Measurements from ENCODE around the gene ACTN1. TPM values are rescaled to one million over a fixed set of nuclear protein-coding genes. Genes with fewer than 3 reads are reported as not detected.
"Not testable (repeated sequence)": the region's sequence is repeated elsewhere in the genome, so short reads cannot be mapped to it uniquely, and the experiment has no call there.

Gene ACTN1
- 100 to 1,000 TPM; 333 to 341 TPM for total RNA-seq
- 100 to 1,000 TPM; 144 to 436 (median 267) TPM for polyA plus RNA-seq
- 249 to 427 (median 314) reads per million in 6 experiments for total RNA-seq

DNA sequence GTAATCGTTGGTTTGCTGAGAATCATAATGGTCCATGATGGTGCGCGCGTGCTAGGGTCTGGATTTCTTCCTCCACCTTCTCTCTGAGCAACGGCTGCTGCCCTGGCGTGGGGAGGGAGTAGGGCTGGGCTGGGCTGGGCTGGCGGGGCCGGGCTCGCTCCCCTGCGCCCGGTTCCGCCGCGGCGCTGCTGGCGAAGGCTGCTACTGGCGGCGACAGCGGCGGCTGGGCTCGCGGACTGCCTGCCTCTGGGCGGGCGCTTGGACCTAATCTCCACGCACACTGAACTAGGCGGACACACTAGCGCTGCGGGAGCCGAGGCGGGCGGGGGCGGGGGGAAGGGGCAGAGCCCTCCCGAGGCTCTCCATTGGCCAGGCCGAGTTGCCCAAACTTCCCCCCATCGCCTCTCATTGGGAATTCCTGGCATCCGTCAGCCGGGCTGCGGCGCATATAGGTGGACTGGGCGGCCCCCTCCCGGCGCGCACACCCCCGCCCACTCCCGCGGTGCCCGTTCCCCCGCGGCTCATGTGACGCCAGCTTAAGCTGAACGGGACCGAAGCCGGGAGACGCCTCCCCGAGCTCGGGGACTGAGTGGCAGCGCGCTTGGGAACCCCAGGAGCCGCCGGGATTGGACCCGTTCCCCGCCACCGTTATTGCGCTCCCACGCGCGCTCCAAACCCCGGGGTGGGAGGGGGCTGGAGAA is at the start of gene ACTN1:
ACTN1 (minus strand) TSS at position 282 of the 701 bp plus-strand sequence; CDS start at position 36, 246 bp downstream.
- H3K36me3 Mint-ChIP-seq = peaks cover 8 to 20% (median 9%) of the 10 kb centered on the region in 3 donors

DNA sequence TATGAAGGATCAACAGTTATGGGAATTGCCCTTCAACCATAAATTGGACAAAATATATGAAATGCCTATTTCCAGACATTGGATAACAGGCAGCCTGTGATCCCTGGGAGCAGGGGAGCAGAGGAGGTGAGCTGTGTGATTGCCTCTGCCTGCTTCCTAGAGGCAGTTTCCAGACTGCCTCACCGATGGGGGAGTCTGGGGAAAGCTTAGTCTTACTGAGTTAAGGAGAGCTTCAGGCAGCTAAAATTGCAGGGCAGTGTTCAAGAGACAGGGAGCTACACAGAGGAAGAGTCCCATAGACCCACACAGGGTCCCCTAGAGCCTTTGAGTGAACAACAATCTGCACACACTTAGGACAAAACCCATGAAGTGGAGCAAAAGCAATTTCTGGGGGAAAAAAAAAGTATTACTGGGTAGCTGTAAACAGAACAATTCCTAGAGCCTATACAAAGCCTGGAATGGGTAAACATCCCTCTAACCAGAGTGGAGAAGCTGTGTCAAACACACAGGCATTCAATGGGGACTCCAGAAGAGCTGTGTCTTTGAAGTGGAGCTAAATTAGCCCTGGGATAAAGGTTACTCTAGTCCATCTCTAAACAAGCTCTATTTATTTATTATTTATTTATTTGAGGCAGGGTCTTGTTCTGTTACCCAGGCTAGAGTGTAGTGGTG is 48.3 kb upstream of the ACTN1 start:
- DNase-seq = no peak
- H3K36me3 Mint-ChIP-seq = no peaks in the 10 kb centered on the region
- H3K4me1 Mint-ChIP-seq = peaks cover 0 to 3% (median 0%) of the 10 kb centered on the region in 4 donors
- peak overlapping the region in 1 of 10 donors; percentile 24 for H3K27ac Mint-ChIP-seq
- H3K27me3 Mint-ChIP-seq = peaks cover 0 to 3% (median 0%) of the 10 kb centered on the region in 5 donors
- no peak overlapping the region for H3K4me3 Mint-ChIP-seq
- H3K9me3 Mint-ChIP-seq = no peaks in the 10 kb centered on the region
- no peak for ATAC-seq
- POLR2A ChIA-PET = interaction anchor here (0.6 to 0.8 kb wide), 2 partner anchors 40 to 42 kb away, joined by 3 to 4 read pairs; no protein-coding TSS in a partner anchor

More for the DNA sequence above, at the start of gene ACTN1:
- Mint-ChIP-seq H3K4me3 (peak within 1 kb of the TSS; percentile 92 to 99 (median 96)), H3K4me1 (peaks cover 38 to 60% (median 52%) of the 10 kb centered on the region in 4 donors), H3K9me3 (no peaks in the 10 kb centered on the region), H3K27me3 (no peaks in the 10 kb centered on the region), H3K27ac (peak within 1 kb of the TSS; percentile 92 to 100 (median 100))
- ATAC-seq (peak; percentile 48 to 53), DNase-seq (peak; percentile 32 to 86 (median 74))
- POLR2A ChIA-PET = interaction anchor here (0.8 to 11.1 kb wide), 9 partner anchors 10 to 184 kb away, joined by 3 to 446 read pairs (median 8); no protein-coding TSS in a partner anchor

- DNase-seq (no peak), ATAC-seq (no peak)
- Mint-ChIP-seq H3K4me3 (no peak overlapping the region), H3K9me3 (no peaks in the 10 kb centered on the region), H3K27me3 (peaks cover 0 to 3% (median 0%) of the 10 kb centered on the region in 5 donors), H3K4me1 (peaks cover 0 to 5% (median 0%) of the 10 kb centered on the region in 4 donors), H3K27ac (peak overlapping the region in 2 of 10 donors; percentile 53 to 85), H3K36me3 (no peaks in the 10 kb centered on the region)
- POLR2A ChIA-PET = no interaction called here
Observed at GRCh38 chr14:69023035-69023434, 43.9 kb upstream of the ACTN1 start.

DNA sequence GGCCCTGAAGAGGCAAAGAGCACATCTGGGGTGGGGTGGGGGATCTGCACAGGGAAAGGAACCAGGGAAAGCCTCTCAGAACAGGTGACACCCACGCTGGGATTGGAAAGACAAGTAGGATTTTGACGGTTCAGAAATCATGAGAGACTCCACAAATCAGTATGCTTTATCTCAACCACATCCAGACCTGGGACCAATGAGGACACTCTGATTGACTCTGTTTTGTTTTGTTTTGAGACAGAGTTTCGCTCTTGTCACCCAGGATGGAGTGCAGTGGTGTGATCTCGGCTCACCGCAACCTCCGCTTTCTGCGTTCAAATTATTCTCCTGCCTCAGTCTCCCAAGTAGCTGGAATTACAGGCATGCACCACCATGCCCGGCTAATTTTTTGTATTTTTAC is 43.0 kb upstream of the ACTN1 start:
- peak overlapping the region in 1 of 10 donors; percentile 71 for H3K27ac Mint-ChIP-seq
- H3K36me3 Mint-ChIP-seq, H3K4me1 Mint-ChIP-seq, H3K27me3 Mint-ChIP-seq, ATAC-seq, H3K9me3 Mint-ChIP-seq, POLR2A ChIA-PET, DNase-seq, H3K4me3 Mint-ChIP-seq: not testable (repeated sequence)

- Mint-ChIP-seq H3K4me1 (peaks cover 2 to 6% (median 3%) of the 10 kb centered on the region in 4 donors), H3K36me3 (no peaks in the 10 kb centered on the region), H3K27me3 (no peaks in the 10 kb centered on the region), H3K27ac (no peak overlapping the region), H3K9me3 (no peaks in the 10 kb centered on the region), H3K4me3 (no peak overlapping the region)
- ATAC-seq (peak in 1 of 2 donors; percentile 29), DNase-seq (no peak)
- POLR2A ChIA-PET = no interaction called here
Observed at GRCh38 chr14:69017706-69018105, 38.6 kb upstream of the ACTN1 start.

DNA sequence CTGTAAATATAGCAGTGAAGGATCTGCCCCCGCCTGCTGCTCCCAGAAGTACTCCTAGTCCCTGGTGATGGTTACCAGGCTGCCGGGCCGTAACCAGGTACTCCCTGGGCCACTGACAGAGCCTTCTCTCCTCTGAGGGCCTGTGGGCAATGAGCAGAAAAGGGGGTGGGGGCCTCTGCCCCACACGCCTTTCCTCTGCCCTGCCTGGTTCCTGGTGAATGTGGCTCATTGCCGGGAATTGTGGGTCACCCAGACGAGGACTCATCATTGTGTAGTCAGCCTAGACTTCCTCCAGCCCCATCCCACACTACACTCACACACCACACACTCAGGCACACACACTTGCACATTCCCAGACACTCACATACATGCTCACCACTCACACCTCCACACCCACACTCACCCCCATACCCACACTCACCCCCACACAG is 35.7 kb upstream of the ACTN1 start:
- ATAC-seq (no peak), DNase-seq (no peak)
- Mint-ChIP-seq H3K36me3 (no peaks in the 10 kb centered on the region), H3K27me3 (no peaks in the 10 kb centered on the region), H3K9me3 (no peaks in the 10 kb centered on the region), H3K27ac (peak overlapping the region in 1 of 10 donors; percentile 29), H3K4me1 (peaks cover 5 to 13% (median 9%) of the 10 kb centered on the region in 4 donors), H3K4me3 (no peak overlapping the region)
- POLR2A ChIA-PET = interaction anchor here (1.3 kb wide), 1 partner anchor 15 kb away, joined by 3 read pairs; no protein-coding TSS in a partner anchor

GRCh38 chr14:69013943-69014782 is 35.1 kb upstream of the ACTN1 start:
- Mint-ChIP-seq H3K36me3 (no peaks in the 10 kb centered on the region), H3K27ac (peak overlapping the region in 1 of 10 donors; percentile 15), H3K9me3 (no peaks in the 10 kb centered on the region), H3K4me3 (no peak overlapping the region), H3K27me3 (no peaks in the 10 kb centered on the region), H3K4me1 (peaks cover 5 to 13% (median 9%) of the 10 kb centered on the region in 4 donors)
- no peak for ATAC-seq
- POLR2A ChIA-PET = interaction anchor here (1.3 kb wide), 1 partner anchor 14 kb away, joined by 3 read pairs; no protein-coding TSS in a partner anchor
- DNase-seq = no peak

- peaks cover 4 to 13% (median 9%) of the 10 kb centered on the region in 4 donors for H3K4me1 Mint-ChIP-seq
- DNase-seq (no peak), ATAC-seq (no peak)
- H3K27me3 Mint-ChIP-seq = no peaks in the 10 kb centered on the region
- H3K4me3 Mint-ChIP-seq = no peak overlapping the region
- no peaks in the 10 kb centered on the region for H3K9me3 Mint-ChIP-seq
- peak overlapping the region in 1 of 10 donors; percentile 5 for H3K27ac Mint-ChIP-seq
- POLR2A ChIA-PET = interaction anchor here (0.8 kb wide), 1 partner anchor 32 kb away, joined by 4 read pairs; no protein-coding TSS in a partner anchor
- no peaks in the 10 kb centered on the region for H3K36me3 Mint-ChIP-seq
Observed at GRCh38 chr14:69012256-69012953, 33.3 kb upstream of the ACTN1 start.

DNA sequence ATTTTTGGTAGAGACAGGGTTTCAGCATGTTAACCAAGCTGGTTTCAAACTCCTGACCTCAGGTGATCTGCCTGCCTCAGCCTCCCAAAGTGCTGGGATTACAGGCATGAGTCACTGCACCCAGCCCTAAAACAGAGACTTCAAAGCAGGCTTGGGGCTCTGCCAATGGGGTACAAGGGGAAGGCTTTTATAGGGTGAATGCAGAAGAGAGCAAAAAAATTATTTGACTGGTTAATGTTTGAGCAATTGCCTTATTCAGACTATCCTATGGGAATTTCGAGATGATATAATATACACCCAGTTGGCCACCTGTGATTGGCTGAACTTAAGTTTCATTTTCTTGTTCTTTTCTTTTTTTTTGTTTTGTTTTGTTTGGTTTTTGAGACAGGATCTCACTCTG is 31.5 kb upstream of the ACTN1 start:
- peak; percentile 49 to 89 for ATAC-seq
- H3K27ac Mint-ChIP-seq = peak overlapping the region in 5 of 10 donors; percentile 37 to 70 (median 49)
- no peaks in the 10 kb centered on the region for H3K27me3 Mint-ChIP-seq

DNA sequence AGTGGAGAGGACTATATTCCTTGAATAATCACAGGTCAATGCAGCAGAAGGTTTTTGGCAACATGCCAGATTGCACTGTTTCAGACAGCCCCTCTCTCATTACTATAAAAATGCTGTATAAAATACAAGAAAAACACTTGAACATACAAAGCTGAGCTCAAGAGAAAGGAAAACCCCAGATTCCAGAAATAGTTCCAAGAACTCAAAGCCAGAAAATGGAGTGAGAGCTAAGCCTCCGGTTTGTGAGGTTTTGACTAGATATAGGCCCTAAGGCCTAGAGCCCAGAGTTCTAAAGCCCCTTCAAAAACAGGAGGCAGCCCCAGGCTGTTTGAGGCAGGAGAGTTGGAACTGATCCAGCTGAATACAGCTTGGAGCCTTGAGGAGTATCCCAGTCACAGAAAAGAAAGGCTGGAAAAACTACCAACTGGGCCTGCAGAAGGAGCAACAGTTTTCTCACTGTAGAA is 29.4 kb upstream of the ACTN1 start:
- Mint-ChIP-seq H3K36me3 (no peaks in the 10 kb centered on the region), H3K4me1 (peaks cover 6 to 15% (median 13%) of the 10 kb centered on the region in 4 donors), H3K27me3 (peaks cover 0 to 8% (median 0%) of the 10 kb centered on the region in 5 donors), H3K27ac (no peak overlapping the region), H3K9me3 (no peaks in the 10 kb centered on the region), H3K4me3 (no peak overlapping the region)
- ATAC-seq (no peak), DNase-seq (no peak)
- POLR2A ChIA-PET = no interaction called here

More for the DNA sequence above, 31.5 kb upstream of the ACTN1 start:
- POLR2A ChIA-PET = no interaction called here
- peaks cover 6 to 13% (median 8%) of the 10 kb centered on the region in 4 donors for H3K4me1 Mint-ChIP-seq
- peak overlapping the region in 1 of 10 donors; percentile 6 for H3K4me3 Mint-ChIP-seq
- no peaks in the 10 kb centered on the region for H3K9me3 Mint-ChIP-seq
- no peak for DNase-seq
- H3K36me3 Mint-ChIP-seq = no peaks in the 10 kb centered on the region

- peaks cover 9 to 23% (median 16%) of the 10 kb centered on the region in 4 donors for H3K4me1 Mint-ChIP-seq
- no peak overlapping the region for H3K4me3 Mint-ChIP-seq
- ATAC-seq (no peak), DNase-seq (no peak)
- peaks cover 0 to 10% (median 3%) of the 10 kb centered on the region in 5 donors for H3K27me3 Mint-ChIP-seq
- no peaks in the 10 kb centered on the region for H3K36me3 Mint-ChIP-seq
- POLR2A ChIA-PET = no interaction called here
- no peaks in the 10 kb centered on the region for H3K9me3 Mint-ChIP-seq
- no peak overlapping the region for H3K27ac Mint-ChIP-seq
Observed at GRCh38 chr14:69006346-69006745, 27.2 kb upstream of the ACTN1 start.
